ENCODE results near the gene RSPH3.
"Not testable (repeated sequence)": the region's sequence is repeated elsewhere in the genome, so short reads cannot be mapped to it uniquely, and the experiment has no call there.

RSPH3 gene

GRCh38 chr6:158999666-159000403, at the start of gene RSPH3:
RSPH3 (minus strand) TSS chr6:159000202; CDS start chr6:158999550, 652 bp downstream.
- DNase-seq, result peak; percentile 95 to 96

GRCh38 chr6:159047891-159048685, 48.1 kb upstream of the RSPH3 start:
- no peak for DNase-seq

- no peak for DNase-seq
Observed at GRCh38 chr6:159045801-159046200, 45.8 kb upstream of the RSPH3 start.

- DNase-seq, result no peak
Observed at GRCh38 chr6:159044899-159045727, 45.1 kb upstream of the RSPH3 start, which contains the start of gene TAGAP. TAGAP (minus strand) TSS chr6:159044991; CDS start chr6:159044146, 845 bp downstream.

GRCh38 chr6:159043947-159044346, 43.9 kb upstream of the RSPH3 start:
- no peak for DNase-seq

- DNase-seq, result no peak
Observed at GRCh38 chr6:159043251-159043650, 43.2 kb upstream of the RSPH3 start.

- no peak for DNase-seq
Observed at GRCh38 chr6:159042826-159043181, 42.8 kb upstream of the RSPH3 start.

GRCh38 chr6:159042003-159042825, 42.2 kb upstream of the RSPH3 start:
- peak; percentile 62 to 71 for DNase-seq

GRCh38 chr6:159041181-159041580, 41.2 kb upstream of the RSPH3 start:
- no peak for DNase-seq

- no peak for DNase-seq
Observed at GRCh38 chr6:159039885-159040258, 39.9 kb upstream of the RSPH3 start.

GRCh38 chr6:159038914-159039884, 39.2 kb upstream of the RSPH3 start:
- no peak for DNase-seq

- DNase-seq, result not testable (repeated sequence)
Observed at GRCh38 chr6:159038318-159038717, 38.3 kb upstream of the RSPH3 start.

- no peak for DNase-seq
Observed at GRCh38 chr6:159037756-159038290, 37.8 kb upstream of the RSPH3 start.

GRCh38 chr6:159036673-159037072, 36.7 kb upstream of the RSPH3 start:
- no peak for DNase-seq

- DNase-seq, result no peak
Observed at GRCh38 chr6:159035891-159036290, 35.9 kb upstream of the RSPH3 start.

GRCh38 chr6:159033160-159034049, 33.4 kb upstream of the RSPH3 start:
- DNase-seq, result no peak

- DNase-seq, result no peak
Observed at GRCh38 chr6:159031846-159032245, 31.8 kb upstream of the RSPH3 start.

GRCh38 chr6:159030168-159030567, 30.2 kb upstream of the RSPH3 start:
- no peak for DNase-seq

GRCh38 chr6:159025224-159025623, 25.2 kb upstream of the RSPH3 start:
- not testable (repeated sequence) for DNase-seq

GRCh38 chr6:159023893-159024292, 23.9 kb upstream of the RSPH3 start:
- DNase-seq, result no peak
